ENCODE results near the gene AVEN. TPM values are rescaled to one million over a fixed set of nuclear protein-coding genes. Genes with fewer than 3 reads are reported as not detected.

Gene AVEN
- polyA plus RNA-seq, 1 donor (not counting 4 experiments of a cell fraction or from before 2014, with no cell fraction given) = 16.6 TPM

- FAIRE-seq (no peak), DNase-seq (ENCODE audit: low read depth, low spot score) (no peak)
- Histone ChIP-seq H3K9me1 (ENCODE audit: control insufficient read depth, extremely low read depth, insufficient read depth, low read length) (no peaks in the 10 kb centered on the region), H3K4me3 (ENCODE audit: control insufficient read depth in 2 of 3, extremely low read depth in 1 of 3, insufficient read depth in 2 of 3, low read depth in 1 of 3, low read length in 3 of 3) (no peak overlapping the region), H3K27me3 (ENCODE audit: control insufficient read depth, extremely low read depth, insufficient read depth, low read length) (no peaks in the 10 kb centered on the region), H3K9ac (ENCODE audit: control insufficient read depth, extremely low read depth, insufficient read depth, low read length) (no peak overlapping the region), H4K20me1 (ENCODE audit: control insufficient read depth, extremely low read depth, insufficient read depth, low read length) (no peaks in the 10 kb centered on the region), H3K4me2 (ENCODE audit: control insufficient read depth, extremely low read depth, insufficient read depth, low read depth, low read length) (no peak overlapping the region), H3K36me3 (ENCODE audit: control insufficient read depth in 2 of 2, extremely low read depth in 1 of 2, insufficient read depth in 2 of 2, low read length in 2 of 2) (no peaks in the 10 kb centered on the region), H3K4me1 (ENCODE audit: control insufficient read depth, extremely low read depth, insufficient read depth, low read length) (peaks cover 19% of the 10 kb centered on the region), H2AFZ (ENCODE audit: control insufficient read depth, low read length) (no peak overlapping the region), H3K27ac (ENCODE audit: control insufficient read depth, insufficient read depth, low read length) (no peak overlapping the region), H3K79me2 (ENCODE audit: control insufficient read depth, insufficient read depth, low read length) (no peaks in the 10 kb centered on the region), H3K9me3 (ENCODE audit: control insufficient read depth, low read depth, low read length) (no peaks in the 10 kb centered on the region)
- dilution Hi-C loops (cut with MboI; ENCODE audit: extremely low pct_ligation_motif_present, low sequenced_read_pairs) = no loop called here
- TF ChIP-seq EZH2 (IDR thresholded peaks at IDR 0.05; ENCODE audit: low read length) (no peak), CTCF (optimal IDR thresholded peaks at IDR 0.05 in 1 of 3, IDR thresholded peaks at IDR 0.05 in 1 of 3, conservative IDR thresholded peaks at IDR 0.05 in 1 of 3; ENCODE audit: extremely low read depth in 1 of 3, insufficient read depth in 2 of 3, low read length in 3 of 3) (no peak)
Measured at GRCh38 chr15:33908406-33908805, 130.6 kb downstream of the AVEN start.

DNA sequence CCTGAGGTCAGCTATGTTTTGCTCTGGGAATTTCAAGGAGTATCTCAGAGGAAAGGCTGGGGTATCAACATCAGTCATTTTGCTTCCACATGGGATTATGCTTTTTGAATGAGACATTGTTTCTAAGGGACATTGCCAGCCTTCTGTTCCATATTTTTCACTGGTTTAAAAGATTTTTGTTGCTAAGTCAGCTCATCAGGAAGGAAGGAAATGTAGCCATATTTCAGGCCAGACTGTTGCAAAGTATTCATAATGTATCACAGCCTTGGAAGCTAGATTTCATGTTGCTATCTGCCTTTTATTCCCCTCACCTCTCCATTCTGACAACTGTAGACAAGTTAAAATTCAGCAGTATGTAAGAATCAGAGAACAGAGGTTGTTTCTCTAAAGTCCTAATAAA, 131.7 kb downstream of the AVEN start:
- H3K27ac ChIP-seq (ENCODE audit: control insufficient read depth, insufficient read depth, low read length) = no peak overlapping the region
- no peaks in the 10 kb centered on the region for H4K20me1 ChIP-seq (ENCODE audit: control insufficient read depth, extremely low read depth, insufficient read depth, low read length)
- H3K27me3 ChIP-seq (ENCODE audit: control insufficient read depth, extremely low read depth, insufficient read depth, low read length) = no peaks in the 10 kb centered on the region
- DNase-seq (ENCODE audit: low read depth, low spot score) = no peak
- no peaks in the 10 kb centered on the region for H3K9me3 ChIP-seq (ENCODE audit: control insufficient read depth, low read depth, low read length)
- FAIRE-seq = no peak
- H3K4me2 ChIP-seq (ENCODE audit: control insufficient read depth, extremely low read depth, insufficient read depth, low read depth, low read length) = no peak overlapping the region
- no peaks in the 10 kb centered on the region for H3K79me2 ChIP-seq (ENCODE audit: control insufficient read depth, insufficient read depth, low read length)
- TF ChIP-seq EZH2 (IDR thresholded peaks at IDR 0.05; ENCODE audit: low read length) = no peak
- TF ChIP-seq CTCF (optimal IDR thresholded peaks at IDR 0.05 in 1 of 3, IDR thresholded peaks at IDR 0.05 in 1 of 3, conservative IDR thresholded peaks at IDR 0.05 in 1 of 3; ENCODE audit: extremely low read depth in 1 of 3, insufficient read depth in 2 of 3, low read length in 3 of 3) = no peak
- no peak overlapping the region for H3K4me3 ChIP-seq (ENCODE audit: control insufficient read depth in 2 of 3, extremely low read depth in 1 of 3, insufficient read depth in 2 of 3, low read depth in 1 of 3, low read length in 3 of 3)
- dilution Hi-C loops (cut with MboI; ENCODE audit: extremely low pct_ligation_motif_present, low sequenced_read_pairs) = no loop called here
- H3K4me1 ChIP-seq (ENCODE audit: control insufficient read depth, extremely low read depth, insufficient read depth, low read length) = peaks cover 17% of the 10 kb centered on the region
- no peak overlapping the region for H3K9ac ChIP-seq (ENCODE audit: control insufficient read depth, extremely low read depth, insufficient read depth, low read length)
- no peaks in the 10 kb centered on the region for H3K9me1 ChIP-seq (ENCODE audit: control insufficient read depth, extremely low read depth, insufficient read depth, low read length)
- no peak overlapping the region for H2AFZ ChIP-seq (ENCODE audit: control insufficient read depth, low read length)
- H3K36me3 ChIP-seq (ENCODE audit: control insufficient read depth in 2 of 2, extremely low read depth in 1 of 2, insufficient read depth in 2 of 2, low read length in 2 of 2) = no peaks in the 10 kb centered on the region
